Neural cell (in vitro differentiated cells): ENCODE results near the gene NPRL2. TPM values are rescaled to one million over a fixed set of nuclear protein-coding genes. Genes with fewer than 3 reads are reported as not detected.
A peak's percentile ranks its signal among the peaks of the same experiment; 100 is the strongest.

Source experiments
- H2AFZ ChIP-seq: fragments of 200-600, 300-800 bp; sonication (generic), shearing (Covaris generic); 2 replicates; pipeline ENCODE4 v1.6.0; 2014; ENCODE audit warnings: low read depth, mild to moderate bottlenecking, antibody characterized with exemption, low read length, moderate library complexity
- H3F3A ChIP-seq: fragments of 200-600 bp; shearing (Covaris generic); 2 replicates; pipeline ENCODE4 v1.6.1; 2016; ENCODE audit warnings: mild to moderate bottlenecking, moderate library complexity, mixed read lengths, antibody characterized with exemption, low read length; ENCODE audit not compliant: insufficient read depth, poor library complexity, severe bottlenecking
- H3K27ac ChIP-seq: fragments of 200-600, 300-800 bp; sonication (generic), shearing (Covaris generic); 2 replicates; pipeline ENCODE4 v1.5.1; 2014; ENCODE audit warnings: mild to moderate bottlenecking, low read length, moderate library complexity
- H3K27me3 ChIP-seq: fragments of 300-800, 200-600 bp; sonication (generic), shearing (Covaris generic); 2 replicates; pipeline ENCODE4 v1.6.0; 2014; ENCODE audit warnings: mild to moderate bottlenecking, low read depth, low read length, moderate library complexity; ENCODE audit not compliant: insufficient read depth
- H3K36me3 ChIP-seq: fragments of 300-800, 200-600 bp; sonication (generic), shearing (Covaris generic); 2 replicates; pipeline ENCODE4 v1.5.1; 2014; ENCODE audit warnings: mild to moderate bottlenecking, antibody characterized with exemption, low read length, moderate library complexity; ENCODE audit not compliant: insufficient read depth
- H3K4me2 ChIP-seq: fragments of 300-800, 200-600 bp; sonication (generic), shearing (Covaris generic); 2 replicates; pipeline ENCODE4 v1.6.0; 2014; ENCODE audit warnings: mild to moderate bottlenecking, low read length
- H3K4me3 ChIP-seq: fragments of 300-800, 200-600 bp; sonication (generic), shearing (Covaris generic); 2 replicates; pipeline ENCODE4 v1.5.1; 2014; ENCODE audit warnings: mild to moderate bottlenecking, low read length, moderate library complexity
- H3K79me2 ChIP-seq: fragments of 200-600 bp; shearing (Covaris generic); replicated peaks from 2 replicates; pipeline ENCODE4 v1.6.0; 2014; ENCODE audit warnings: mild to moderate bottlenecking, low read length, moderate library complexity; ENCODE audit not compliant: insufficient read depth
- H3K9ac ChIP-seq: fragments of 300-800, 200-600 bp; sonication (generic), shearing (Covaris generic); 2 replicates; pipeline ENCODE4 v1.6.1; 2016; ENCODE audit warnings: mild to moderate bottlenecking, low read length, mixed read lengths
- H3K9me2 ChIP-seq: fragments of 200-600 bp; shearing (Covaris generic); 2 replicates; pipeline ENCODE4 v1.6.1; 2016; ENCODE audit warnings: mild to moderate bottlenecking, low read length, mixed read lengths; ENCODE audit not compliant: insufficient read depth
- H3K9me3 ChIP-seq: fragments of 200-600, 300-800 bp; sonication (generic), shearing (Covaris generic); 2 replicates; pipeline ENCODE4 v1.6.1; 2016; ENCODE audit warnings: mild to moderate bottlenecking, mixed run types, low read length, moderate library complexity, mixed read lengths
- H4K20me1 ChIP-seq: fragments of 200-600 bp; shearing (Covaris generic); 2 replicates; pipeline ENCODE4 v1.6.1; 2016; ENCODE audit warnings: mild to moderate bottlenecking, mixed run types; ENCODE audit not compliant: insufficient read depth
- CTCF ChIP-seq: fragments of 450-650 bp; IDR thresholded peaks from 2 replicates; pipeline ENCODE4 v1.5.1; 2014; ENCODE audit warnings: antibody characterized with exemption, mild to moderate bottlenecking, moderate library complexity; ENCODE audit not compliant: poor library complexity, severe bottlenecking
- EP300 ChIP-seq: fragments of 450-650 bp; conservative IDR thresholded peaks from 2 replicates; pipeline ENCODE4 v1.6.1; 2014; ENCODE audit warnings: antibody characterized with exemption, mild to moderate bottlenecking, moderate library complexity; ENCODE audit not compliant: poor library complexity, severe bottlenecking
- EZH2 ChIP-seq: fragments of 200-600, 300-800 bp; shearing (Covaris generic), sonication (generic); IDR thresholded peaks from 2 replicates; pipeline ENCODE4 v1.6.1; 2014; ENCODE audit warnings: antibody characterized with exemption, low read length, borderline replicate concordance, mild to moderate bottlenecking; ENCODE audit not compliant: insufficient read depth, poor library complexity, severe bottlenecking
- MXI1 ChIP-seq: fragments of 450-650 bp; conservative IDR thresholded peaks from 2 replicates; pipeline ENCODE4 v1.6.1; 2014; ENCODE audit warnings: antibody characterized with exemption, mild to moderate bottlenecking; ENCODE audit not compliant: poor library complexity, severe bottlenecking
- POLR2AphosphoS5 ChIP-seq: IDR thresholded peaks from 2 replicates; pipeline ENCODE4 v1.6.1; 2012
- RAD21 ChIP-seq: fragments of 450-650 bp; conservative IDR thresholded peaks from 2 replicates; pipeline ENCODE4 v1.6.1; 2014; ENCODE audit warnings: antibody characterized with exemption, mild to moderate bottlenecking, moderate library complexity
- REST ChIP-seq: IDR thresholded peaks from 2 replicates; pipeline ENCODE4 v1.6.1; 2012; ENCODE audit warnings: borderline replicate concordance
- SMC3 ChIP-seq: fragments of 450-650 bp; conservative IDR thresholded peaks from 2 replicates; pipeline ENCODE4 v1.6.1; 2014; ENCODE audit warnings: antibody characterized with exemption, mild to moderate bottlenecking, moderate library complexity; ENCODE audit not compliant: poor library complexity
- TAF1 ChIP-seq: IDR thresholded peaks from 2 replicates; pipeline ENCODE4 v1.6.1; 2012; ENCODE audit warnings: low read depth
- polyA plus RNA-seq: library from polyadenylated mRNA; depleted of rRNA; stranded (reverse); fragments of >200 nt; gene quantifications from 2 replicates; pipeline ENCODE4 v1.2.3, GENCODE V29; 2014

Gene NPRL2
- polyA plus RNA-seq, 1 donor from 2014 or later, result 118 TPM

GRCh38 chr3:50365080-50365841, 14.7 kb upstream of the NPRL2 start:
- Histone ChIP-seq H3K9ac (no peak overlapping the region), H3K4me2 (no peak overlapping the region), H3F3A (no peaks in the 10 kb centered on the region), H3K9me2 (no peaks in the 10 kb centered on the region), H2AFZ (no peak overlapping the region), H3K79me2 (no peaks in the 10 kb centered on the region), H3K4me3 (no peak overlapping the region), H3K9me3 (no peaks in the 10 kb centered on the region), H3K27ac (no peak overlapping the region), H3K27me3 (no peaks in the 10 kb centered on the region), H4K20me1 (no peaks in the 10 kb centered on the region), H3K36me3 (peaks cover 7% of the 10 kb centered on the region)
- TF ChIP-seq EZH2 (no peak), SMC3 (no peak), POLR2AphosphoS5 (no peak), RAD21 (peak; percentile 18), CTCF (peak; percentile 12), MXI1 (no peak)

GRCh38 chr3:50364573-50365079, 14.1 kb upstream of the NPRL2 start:
- no peak overlapping the region for H3K27ac ChIP-seq
- no peaks in the 10 kb centered on the region for H3F3A ChIP-seq
- H3K9me2 ChIP-seq, result no peaks in the 10 kb centered on the region
- no peak overlapping the region for H3K4me2 ChIP-seq
- H3K9ac ChIP-seq, result no peak overlapping the region
- H3K79me2 ChIP-seq, result no peaks in the 10 kb centered on the region
- H4K20me1 ChIP-seq, result no peaks in the 10 kb centered on the region
- H3K27me3 ChIP-seq, result no peaks in the 10 kb centered on the region
- peaks cover 7% of the 10 kb centered on the region for H3K36me3 ChIP-seq
- no peak overlapping the region for H2AFZ ChIP-seq
- TF ChIP-seq TAF1, result no peak
- no peak for TF ChIP-seq CTCF
- TF ChIP-seq REST, result no peak
- no peak for TF ChIP-seq EP300
- no peak for TF ChIP-seq MXI1
- TF ChIP-seq POLR2AphosphoS5, result no peak
- TF ChIP-seq EZH2, result no peak
- no peak for TF ChIP-seq SMC3
- no peak for TF ChIP-seq RAD21
- H3K9me3 ChIP-seq, result no peaks in the 10 kb centered on the region
- H3K4me3 ChIP-seq, result no peak overlapping the region
